ENCODE measurements around the gene ELOVL4. TPM values are rescaled to one million over a fixed set of nuclear protein-coding genes. Genes with fewer than 3 reads are reported as not detected.

ELOVL4 gene
- total RNA-seq (under 1 TPM; 0.68 to 0.70 TPM), polyA plus RNA-seq (ENCODE audit: insufficient read length in 6 of 6) (1 to 10 TPM; 1.1 to 1.7 (median 1.3) TPM)
- long read RNA-seq, donor 1, partial matches to known transcripts = 0 of 1 reads
- long read RNA-seq, donor 1, other reads (novel, unspliced or antisense) = 0 of 1 reads
- long read RNA-seq, donor 2, partial matches to known transcripts = 0 of 1 reads
- long read RNA-seq, donor 2, other reads (novel, unspliced or antisense) = 0 of 1 reads
- long read RNA-seq, donor 3, partial matches to known transcripts = 0 of 1 reads
- long read RNA-seq, donor 3, other reads (novel, unspliced or antisense) = 0 of 1 reads
- long read RNA-seq, donor 4 = 0 reads
- long read RNA-seq, donor 5 = 0 reads
- long read RNA-seq, donor 6, partial matches to known transcripts = 0 of 1 reads
- long read RNA-seq, donor 6, other reads (novel, unspliced or antisense) = 0 of 1 reads
- long read RNA-seq, donor 7 = 0 reads
- long read RNA-seq, donor 8 = 0 reads
- long read RNA-seq, donor 9 = 0 reads
- long read RNA-seq, donor 10 = 0 reads
- long read RNA-seq, donor 11, transcript ELOVL4-201 (6 exons, 3,042 nt) = major isoform, 32 of 32 reads
- long read RNA-seq, donor 11, partial matches to known transcripts = 0 of 32 reads
- long read RNA-seq, donor 11, other reads (novel, unspliced or antisense) = 0 of 32 reads
- long read RNA-seq, donor 12, partial matches to known transcripts = 0 of 1 reads
- long read RNA-seq, donor 12, other reads (novel, unspliced or antisense) = 0 of 1 reads

- intact Hi-C loops (cut with DNase I) = no loop called here
- DNase-seq (peak; percentile 30 to 83 (median 54)), ATAC-seq (peak; percentile 82)
- no peaks in the 10 kb centered on the region for H3K9me3 ChIP-seq
- TF ChIP-seq CTCF (IDR thresholded peaks at IDR 0.05) = no peak
- no peaks in the 10 kb centered on the region for H3K36me3 ChIP-seq
- peaks cover 0 to 13% of the 10 kb centered on the region in 2 donors for H3K4me1 ChIP-seq
- peaks cover 38 to 63% of the 10 kb centered on the region in 2 donors for H3K27me3 ChIP-seq
- peak within 1 kb of the TSS; percentile 33 to 46 for H3K4me3 ChIP-seq
- H3K27ac ChIP-seq = no peak within 1 kb of the TSS
Observed at GRCh38 chr6:79947191-79948186, at the start of gene ELOVL4. Gene ELOVL4, minus strand, starts transcription at chr6:79947553. Its CDS starts 274 bp downstream, at chr6:79947279.

GRCh38 chr6:79993911-79994309 is 46.6 kb upstream of the ELOVL4 start:
- H3K9me3 ChIP-seq = no peaks in the 10 kb centered on the region
- peaks cover 0 to 10% of the 10 kb centered on the region in 2 donors for H3K27me3 ChIP-seq
- ATAC-seq = no peak
- no peak for DNase-seq
- TF ChIP-seq CTCF (IDR thresholded peaks at IDR 0.05) = no peak
- intact Hi-C loops (cut with DNase I) = no loop called here
- H3K36me3 ChIP-seq = no peaks in the 10 kb centered on the region
- no peak overlapping the region for H3K27ac ChIP-seq
- H3K4me3 ChIP-seq = no peak overlapping the region
- no peaks in the 10 kb centered on the region for H3K4me1 ChIP-seq

GRCh38 chr6:79993012-79993910 is 45.9 kb upstream of the ELOVL4 start:
- no peak overlapping the region for H3K27ac ChIP-seq
- intact Hi-C loops (cut with DNase I) = no loop called here
- peaks cover 0 to 10% of the 10 kb centered on the region in 2 donors for H3K27me3 ChIP-seq
- H3K4me1 ChIP-seq = no peaks in the 10 kb centered on the region
- ATAC-seq (no peak), DNase-seq (no peak)
- no peak for TF ChIP-seq CTCF (IDR thresholded peaks at IDR 0.05)
- no peaks in the 10 kb centered on the region for H3K36me3 ChIP-seq
- H3K4me3 ChIP-seq = no peak overlapping the region
- H3K9me3 ChIP-seq = no peaks in the 10 kb centered on the region

- DNase-seq (no peak), ATAC-seq (no peak)
- no peak overlapping the region for H3K4me3 ChIP-seq
- intact Hi-C loops (cut with DNase I) = no loop called here
- H3K9me3 ChIP-seq = no peaks in the 10 kb centered on the region
- no peaks in the 10 kb centered on the region for H3K4me1 ChIP-seq
- H3K36me3 ChIP-seq = no peaks in the 10 kb centered on the region
- H3K27me3 ChIP-seq = no peaks in the 10 kb centered on the region
- H3K27ac ChIP-seq = no peak overlapping the region
- no peak for TF ChIP-seq CTCF (IDR thresholded peaks at IDR 0.05)
Observed at GRCh38 chr6:79989641-79990040, 42.3 kb upstream of the ELOVL4 start.
